K562 (cell line): ENCODE results near the gene NLRX1.

Experiments
- CTCF ChIP-seq, 3 experiments: IDR thresholded peaks in 2 of 3; conservative IDR thresholded peaks in 1 of 3; 2 replicates each; pipeline ENCODE4 v1.5.1; 2011 to 2012; ENCODE audit warnings: low read length in 3 of 3, mild to moderate bottlenecking in 3 of 3, control low read depth in 2 of 3, improper control_type of control experiment in 1 of 3, inconsistent platforms in 1 of 3, low read depth in 1 of 3, mixed read lengths in 1 of 3, moderate library complexity in 1 of 3; ENCODE audit not compliant: insufficient read depth in 2 of 3
- FOXJ3 ChIP-seq: sonication (generic); formaldehyde crosslinking; IDR thresholded peaks from 2 replicates; pipeline ENCODE4 v1.4.0; 2020; ENCODE audit warnings: mild to moderate bottlenecking, missing genetic modification reagents
- GATA2 ChIP-seq: sonication (generic); formaldehyde crosslinking; IDR thresholded peaks from 2 replicates; pipeline ENCODE4 v1.4.0; 2020; ENCODE audit warnings: mild to moderate bottlenecking, missing genetic modification reagents
- GTF2E2 ChIP-seq: fragments of 200-800 bp; sonication (Bioruptor generic); IDR thresholded peaks from 2 replicates; pipeline ENCODE4 v1.6.1; 2016; ENCODE audit warnings: missing genetic modification characterization, missing compliant biosample characterization
- MAFF ChIP-seq: IDR thresholded peaks from 2 replicates; pipeline ENCODE4 v1.6.1; 2012; ENCODE audit warnings: low read length, improper control_type of control experiment
- MAZ ChIP-seq, 2 experiments: fragments of 450-650 bp in 1 of 2; sonication (generic) in 1 of 2; formaldehyde crosslinking; IDR thresholded peaks in 1 of 2; conservative IDR thresholded peaks in 1 of 2; 2 replicates each; pipeline versions ENCODE4 v1.4.0 to v1.5.0; 2020; ENCODE audit warnings: mild to moderate bottlenecking in 1 of 2, missing genetic modification reagents in 1 of 2
- MYC ChIP-seq, 2 experiments: fragments of 250-450 bp in 1 of 2; sonication (Bioruptor Pico) in 1 of 2; IDR thresholded peaks; 2 replicates each; pipeline versions ENCODE4 v1.5.1 to v1.6.1; 2012 to 2021; ENCODE audit warnings: low read depth in 2 of 2, borderline replicate concordance in 1 of 2, improper control_type of control experiment in 1 of 2, low read length in 1 of 2, mild to moderate bottlenecking in 1 of 2, moderate library complexity in 1 of 2
- NFIX ChIP-seq: fragments of 250-450 bp; sonication (Bioruptor Pico); IDR thresholded peaks from 2 replicates; pipeline ENCODE4 v1.4.0; 2020; ENCODE audit warnings: low read depth, mild to moderate bottlenecking, moderate library complexity
- SMARCC2 ChIP-seq: fragments of 450-650 bp; IDR thresholded peaks from 2 replicates; pipeline ENCODE4 v1.6.1; 2017; ENCODE audit warnings: antibody characterized with exemption, moderate library complexity, mild to moderate bottlenecking, low read depth
- TRIM28 ChIP-seq: fragments of 450-650 bp; IDR thresholded peaks from 2 replicates; pipeline ENCODE4 v1.6.1; 2017
- ZKSCAN8 ChIP-seq: fragments of 200-800 bp; sonication (Bioruptor generic); IDR thresholded peaks from 2 replicates; pipeline ENCODE4 v1.6.1; 2016; ENCODE audit warnings: missing genetic modification characterization, missing compliant biosample characterization
- ZSCAN29 ChIP-seq: fragments of 450-650 bp; IDR thresholded peaks from 2 replicates; pipeline ENCODE4 v1.6.1; 2017

GRCh38 chr11:119161871-119162270 lies 6.7 kb upstream of the NLRX1 start:
- TF ChIP-seq SMARCC2: no peak
- TF ChIP-seq CTCF (IDR thresholded peaks at IDR 0.05 in 2 of 3, conservative IDR thresholded peaks at IDR 0.05 in 1 of 3; ENCODE audit: insufficient read depth in 2 of 3, low read depth in 1 of 3, low read length in 3 of 3): no peak
- no peak for TF ChIP-seq GTF2E2
- TF ChIP-seq FOXJ3 (CRISPR knock-in tag): no peak
- TF ChIP-seq MYC (IDR thresholded peaks at IDR 0.05; ENCODE audit: low read depth, low read length): no peak
- no peak for TF ChIP-seq MYC (CRISPR knock-in tag; IDR thresholded peaks at IDR 0.05; ENCODE audit: borderline replicate concordance, low read depth)
- no peak for TF ChIP-seq MAFF
- no peak for TF ChIP-seq MAZ (CRISPR knock-in tag; conservative IDR thresholded peaks at IDR 0.05 in 1 of 2, IDR thresholded peaks at IDR 0.05 in 1 of 2)
- TF ChIP-seq ZKSCAN8 (CRISPR knock-in tag): no peak
- TF ChIP-seq TRIM28: no peak
- TF ChIP-seq NFIX (CRISPR knock-in tag): no peak
- TF ChIP-seq GATA2 (CRISPR knock-in tag): no peak
- TF ChIP-seq ZSCAN29: no peak
